Cardiac fibroblast (primary cell): Measurements from ENCODE around the gene HDC.

Source experiments
- DNase-seq, 2 donors: peaks; one replicate each; pipeline versions ENCODE4 v3.0.0 to v3.0.0-alpha.2; 2010; ENCODE audit warnings: low read depth in 2 of 2
- H3K4me3 ChIP-seq, 2 donors: replicated peaks in 1 of 2; 1 replicate in 1 of 2; 2 replicates in 1 of 2; pipeline ENCODE4 v1.5.1; 2011; ENCODE audit warnings: low read depth in 2 of 2, low read length in 2 of 2, mild to moderate bottlenecking in 2 of 2, moderate library complexity in 1 of 2
- TF ChIP-seq, protein P1 (sequence below): IDR thresholded peaks from one replicate; pipeline ENCODE4 v1.5.1; 2011; ENCODE audit warnings: low read depth, mild to moderate bottlenecking, low read length, inconsistent platforms

HDC gene

DNA sequence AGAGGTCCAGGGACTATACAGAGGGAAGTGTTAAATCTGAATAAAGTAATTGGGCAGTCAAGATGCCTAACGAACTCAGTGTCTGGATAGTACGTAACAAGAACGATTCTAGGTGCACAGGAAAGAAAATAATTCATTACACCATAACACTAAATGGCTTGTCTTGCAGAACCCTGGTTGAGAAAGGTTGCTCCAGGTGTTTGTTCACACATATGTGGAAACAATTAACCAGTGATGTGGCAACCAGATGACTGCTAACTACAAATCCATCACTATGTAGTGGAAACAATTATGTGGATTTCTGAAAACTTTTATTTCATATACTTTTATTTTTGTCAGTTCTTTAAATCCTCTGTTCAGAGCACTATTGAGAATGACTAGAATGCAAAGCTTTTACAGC is 10.4 kb upstream of the HDC start:
- no peak overlapping the region for H3K4me3 ChIP-seq
- no peak for DNase-seq
- TF ChIP-seq, protein P1, sequence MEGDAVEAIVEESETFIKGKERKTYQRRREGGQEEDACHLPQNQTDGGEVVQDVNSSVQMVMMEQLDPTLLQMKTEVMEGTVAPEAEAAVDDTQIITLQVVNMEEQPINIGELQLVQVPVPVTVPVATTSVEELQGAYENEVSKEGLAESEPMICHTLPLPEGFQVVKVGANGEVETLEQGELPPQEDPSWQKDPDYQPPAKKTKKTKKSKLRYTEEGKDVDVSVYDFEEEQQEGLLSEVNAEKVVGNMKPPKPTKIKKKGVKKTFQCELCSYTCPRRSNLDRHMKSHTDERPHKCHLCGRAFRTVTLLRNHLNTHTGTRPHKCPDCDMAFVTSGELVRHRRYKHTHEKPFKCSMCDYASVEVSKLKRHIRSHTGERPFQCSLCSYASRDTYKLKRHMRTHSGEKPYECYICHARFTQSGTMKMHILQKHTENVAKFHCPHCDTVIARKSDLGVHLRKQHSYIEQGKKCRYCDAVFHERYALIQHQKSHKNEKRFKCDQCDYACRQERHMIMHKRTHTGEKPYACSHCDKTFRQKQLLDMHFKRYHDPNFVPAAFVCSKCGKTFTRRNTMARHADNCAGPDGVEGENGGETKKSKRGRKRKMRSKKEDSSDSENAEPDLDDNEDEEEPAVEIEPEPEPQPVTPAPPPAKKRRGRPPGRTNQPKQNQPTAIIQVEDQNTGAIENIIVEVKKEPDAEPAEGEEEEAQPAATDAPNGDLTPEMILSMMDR: no peak

DNA sequence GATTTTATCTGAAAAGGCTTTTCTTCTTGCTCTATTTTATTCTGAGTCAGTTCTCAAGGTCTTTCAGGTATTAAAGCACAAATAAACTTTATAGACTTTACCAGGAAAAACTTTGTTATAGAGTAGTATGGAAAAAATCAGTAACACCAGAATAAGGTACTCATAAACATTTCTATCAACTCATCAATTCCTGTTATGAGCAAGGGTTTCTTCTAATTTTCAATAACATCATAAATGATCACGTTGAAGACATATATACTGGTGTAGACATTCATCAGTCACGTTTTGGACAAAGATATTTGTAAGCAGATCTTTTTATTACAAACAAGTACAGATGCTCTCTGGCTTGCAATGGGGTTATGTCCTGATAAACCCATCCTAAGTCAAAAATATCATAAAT is 9.6 kb upstream of the HDC start:
- TF ChIP-seq, protein P1: no peak
- DNase-seq: no peak

DNA sequence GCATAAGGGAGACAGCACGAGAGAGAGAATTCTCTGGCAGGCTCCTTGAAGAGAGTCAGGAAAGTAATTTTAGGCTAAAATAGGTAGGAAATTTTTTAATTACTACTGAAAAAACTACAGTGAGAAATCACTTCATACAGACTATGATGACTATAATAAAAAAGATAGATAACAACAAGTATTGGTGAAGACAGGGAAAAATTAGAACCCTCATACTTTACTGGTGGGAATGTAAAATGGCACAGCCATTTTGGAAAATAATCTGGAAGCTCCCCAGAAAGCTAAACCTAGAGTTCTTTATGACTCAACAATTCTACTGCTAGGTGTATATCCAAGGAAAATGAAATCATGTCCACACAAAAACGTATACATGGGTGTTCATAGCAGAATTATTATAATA is 2.1 kb upstream of the HDC start:
- DNase-seq: no peak
- TF ChIP-seq, protein P1: no peak
- no peak overlapping the region for H3K4me3 ChIP-seq

More for the DNA sequence above, 9.6 kb upstream of the HDC start:
- no peak overlapping the region for H3K4me3 ChIP-seq

DNA sequence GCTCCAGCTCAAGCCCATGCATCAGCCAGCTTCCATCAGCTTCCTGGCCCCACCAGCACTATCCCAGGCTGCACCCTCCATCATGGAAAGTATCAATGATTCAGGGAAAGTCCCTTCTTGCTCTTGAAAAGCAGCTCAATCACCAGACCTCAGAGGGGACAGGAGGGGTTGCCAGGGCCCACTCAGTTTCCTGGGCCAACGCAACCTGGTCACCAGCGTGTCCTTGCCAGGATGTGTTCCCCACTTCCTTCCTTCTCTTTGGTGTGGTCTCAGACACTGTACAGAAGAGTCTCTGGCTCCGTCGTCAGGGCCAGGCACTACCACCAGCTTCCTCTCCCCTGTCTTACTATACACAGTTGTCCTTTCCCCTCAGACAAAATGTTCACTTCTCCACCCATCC is 3.0 kb downstream of the HDC start:
- TF ChIP-seq, protein P1: no peak
- no peak for DNase-seq
- no peak overlapping the region for H3K4me3 ChIP-seq

DNA sequence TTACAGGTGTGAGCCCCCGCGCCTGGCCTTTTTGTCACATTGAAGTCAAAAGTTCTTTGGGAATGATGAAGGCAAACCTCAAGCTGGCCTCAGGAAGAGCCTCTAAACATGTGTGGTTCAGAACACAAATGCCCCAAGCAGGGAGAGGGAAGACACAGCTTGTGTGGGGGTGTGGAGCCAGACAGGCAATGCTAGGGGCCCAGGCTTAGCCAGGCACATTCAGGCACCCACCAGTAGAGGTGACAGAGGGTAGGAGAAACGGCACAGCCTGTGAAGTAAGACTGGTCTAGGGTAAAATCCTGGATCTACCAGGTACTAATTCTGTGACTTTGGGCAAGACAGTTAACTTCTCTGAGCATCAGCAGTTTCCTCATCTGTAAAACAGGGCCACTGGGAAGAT is 3.5 kb downstream of the HDC start:
- TF ChIP-seq, protein P1: no peak
- DNase-seq: no peak
- no peak overlapping the region for H3K4me3 ChIP-seq

DNA sequence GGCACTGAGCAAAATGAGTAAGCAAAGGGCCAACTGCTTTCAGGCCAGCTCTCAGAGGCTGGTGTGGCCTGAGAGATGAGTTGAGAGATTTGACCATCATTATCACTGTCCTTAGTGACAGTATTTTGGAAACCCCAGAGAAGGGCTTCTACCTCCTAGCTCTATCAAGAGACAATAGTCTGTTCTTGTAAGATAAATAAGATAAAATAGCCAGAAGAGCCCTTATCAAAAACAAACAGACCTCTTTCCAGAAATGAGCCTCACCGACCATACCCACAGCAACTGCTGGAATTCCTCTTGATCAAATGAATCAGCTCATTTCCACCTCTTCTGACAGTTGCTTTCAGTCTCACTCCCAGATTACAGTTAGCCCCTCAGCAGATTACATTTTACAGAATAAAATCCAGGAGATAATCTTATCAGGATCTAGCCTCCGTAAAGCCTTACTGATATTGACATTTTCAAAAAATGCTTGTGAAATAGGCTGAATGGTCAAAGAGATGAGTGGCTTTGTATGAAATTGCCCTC is 4.5 kb downstream of the HDC start:
- TF ChIP-seq, protein P1: no peak

DNA sequence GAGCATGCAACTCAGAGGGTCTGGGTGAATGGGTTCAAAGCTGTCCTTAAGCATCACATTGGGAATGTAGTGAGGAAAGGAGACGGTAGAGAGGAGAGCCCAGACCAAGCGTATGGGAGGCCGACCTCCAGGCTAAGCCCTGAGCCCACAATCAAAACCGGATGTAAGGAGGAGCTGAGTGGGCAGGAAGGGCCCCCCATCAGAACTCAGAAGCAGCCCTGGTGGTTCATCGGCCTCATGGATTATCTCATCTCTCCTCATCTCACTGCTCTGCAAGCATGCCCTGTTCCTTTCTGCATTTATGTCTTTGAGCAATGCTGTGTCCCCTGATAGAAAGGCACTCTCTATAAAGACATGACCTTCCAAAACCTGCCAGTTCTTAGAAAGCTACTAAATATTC is 6.2 kb downstream of the HDC start:
- no peak for DNase-seq
- H3K4me3 ChIP-seq: no peak overlapping the region
- TF ChIP-seq, protein P1: no peak

More for the DNA sequence above, 4.5 kb downstream of the HDC start:
- DNase-seq: no peak
- H3K4me3 ChIP-seq: no peak overlapping the region
